ENCODE measurements around the gene TRMO.

GRCh38 chr9:97970165-97970564 is 47.9 kb upstream of the TRMO start:
- no peak for TF ChIP-seq CTCF (IDR thresholded peaks at IDR 0.05)
- no peak for TF ChIP-seq POLR2AphosphoS5 (IDR thresholded peaks at IDR 0.05; ENCODE audit: insufficient read depth in 1 of 2, low read depth in 1 of 2)
- no peak for TF ChIP-seq POLR2A (IDR thresholded peaks at IDR 0.05)

All from vagina (tissue), 2 donors.